Mucosa of descending colon (tissue), 3 donors: ENCODE results near the gene MEFV. TPM values are rescaled to one million over a fixed set of nuclear protein-coding genes. Genes with fewer than 3 reads are reported as not detected.

Experiments
- ATAC-seq: fragments of 200-7000 bp; cut with Tn5 transposase; one replicate; pipeline ENCODE4 v1.9.1; 2020; ENCODE audit warnings: mild to moderate bottlenecking, moderate library complexity
- DNase-seq, 3 donors: peaks; one replicate each; pipeline ENCODE4 v3.0.0-alpha.2; 2020
- H3K36me3 ChIP-seq: fragments of 200-600 bp; one replicate; pipeline ENCODE4 v1.8.0; 2021; ENCODE audit warnings: low read depth, mild to moderate bottlenecking
- H3K4me1 ChIP-seq: fragments of 200-600 bp; one replicate; pipeline ENCODE4 v1.8.0; 2021; ENCODE audit warnings: low read depth, mild to moderate bottlenecking
- H3K4me3 ChIP-seq: fragments of 200-600 bp; one replicate; pipeline ENCODE4 v1.8.0; 2021; ENCODE audit warnings: mild to moderate bottlenecking
- H3K9me3 ChIP-seq: fragments of 200-600 bp; one replicate; pipeline ENCODE4 v1.8.0; 2021; ENCODE audit warnings: mild to moderate bottlenecking
- intact Hi-C, 2 donors: fragments of 100-400 bp; cut with DNase I in 1 of 2; cut with micrococcal nuclease in 1 of 2; formaldehyde crosslinking; loops; one replicate each; pipeline versions ENCODE4 v1.11.0 to v1.11.1; 2022; cut with DNase I, micrococcal nuclease
- total RNA-seq, 3 donors: library from RNA; stranded (reverse); fragmentation: NEBNext Ultra II Directional in 2 of 3; extraction: Animal tissue kit (Norgen Biotek cat#: 25700) in 2 of 3; gene quantifications; one replicate each; pipeline versions ENCODE4 v1.2.1 to v1.2.4, GENCODE V29; 2021 to 2023
- TF ChIP-seq, protein P1 (sequence below): fragments of 200-600 bp; IDR thresholded peaks from one replicate; pipeline ENCODE4 v1.8.0; 2022; ENCODE audit warnings: antibody characterized with exemption, mild to moderate bottlenecking
- donor health status: DM: no; HTN: no; CAD: no; lungs with moderate emphysema.
- donor health status: DM: no; HTN: no; CAD: no.
- donor health status: DM: no; HTN: yes; CAD: no.

The MEFV gene
- total RNA-seq, 3 donors from 2014 or later: 0.61 to 2.2 (median 1.6) TPM

DNA sequence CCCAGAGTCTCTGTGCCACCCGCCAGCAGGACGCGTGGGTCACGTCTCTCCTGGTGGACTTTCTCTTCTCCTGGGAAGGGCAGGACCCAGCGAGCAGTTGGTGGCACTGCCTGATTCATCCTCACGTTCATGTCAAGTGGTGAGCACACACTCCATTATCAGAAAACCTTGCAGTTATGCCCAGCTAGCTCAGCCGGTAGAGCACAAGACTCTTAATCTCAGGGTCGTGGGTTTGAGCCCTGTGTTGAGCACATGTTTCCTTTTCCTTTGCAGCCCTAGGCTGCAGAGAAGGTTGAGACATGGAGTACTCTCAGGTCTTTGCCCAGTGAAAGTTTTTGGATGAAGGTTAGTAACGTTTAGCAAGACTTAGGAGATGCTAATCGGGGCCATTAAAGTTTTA is 60.5 kb downstream of the MEFV start:
- intact Hi-C loops: no loop called here
- TF ChIP-seq, protein P1, sequence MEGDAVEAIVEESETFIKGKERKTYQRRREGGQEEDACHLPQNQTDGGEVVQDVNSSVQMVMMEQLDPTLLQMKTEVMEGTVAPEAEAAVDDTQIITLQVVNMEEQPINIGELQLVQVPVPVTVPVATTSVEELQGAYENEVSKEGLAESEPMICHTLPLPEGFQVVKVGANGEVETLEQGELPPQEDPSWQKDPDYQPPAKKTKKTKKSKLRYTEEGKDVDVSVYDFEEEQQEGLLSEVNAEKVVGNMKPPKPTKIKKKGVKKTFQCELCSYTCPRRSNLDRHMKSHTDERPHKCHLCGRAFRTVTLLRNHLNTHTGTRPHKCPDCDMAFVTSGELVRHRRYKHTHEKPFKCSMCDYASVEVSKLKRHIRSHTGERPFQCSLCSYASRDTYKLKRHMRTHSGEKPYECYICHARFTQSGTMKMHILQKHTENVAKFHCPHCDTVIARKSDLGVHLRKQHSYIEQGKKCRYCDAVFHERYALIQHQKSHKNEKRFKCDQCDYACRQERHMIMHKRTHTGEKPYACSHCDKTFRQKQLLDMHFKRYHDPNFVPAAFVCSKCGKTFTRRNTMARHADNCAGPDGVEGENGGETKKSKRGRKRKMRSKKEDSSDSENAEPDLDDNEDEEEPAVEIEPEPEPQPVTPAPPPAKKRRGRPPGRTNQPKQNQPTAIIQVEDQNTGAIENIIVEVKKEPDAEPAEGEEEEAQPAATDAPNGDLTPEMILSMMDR: no peak

DNA sequence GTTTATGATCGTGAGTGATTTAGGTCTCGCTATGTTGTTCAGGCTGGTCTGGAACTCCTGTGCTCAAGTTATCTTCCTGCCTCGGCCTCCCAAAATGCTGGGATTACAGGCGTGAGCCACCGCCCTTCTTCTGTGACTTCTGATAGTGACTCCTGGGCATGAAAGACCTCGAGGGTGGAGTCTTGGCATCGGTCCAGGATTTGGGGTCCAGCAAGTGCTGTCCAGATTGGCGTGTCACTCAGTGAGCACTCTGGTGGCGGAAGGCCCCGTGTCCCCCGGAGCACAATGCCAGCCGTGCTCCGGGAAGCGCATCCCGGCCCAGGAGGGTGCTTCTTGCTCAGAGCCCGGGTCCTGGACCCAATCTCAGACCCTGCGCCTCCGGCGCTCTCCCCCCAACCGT is 61.6 kb downstream of the MEFV start:
- TF ChIP-seq, protein P1: no peak
- no peaks in the 10 kb centered on the region for H3K9me3 ChIP-seq
- intact Hi-C loops: no loop called here
- ATAC-seq: no peak
- DNase-seq: no peak
- no peak overlapping the region for H3K4me3 ChIP-seq
- H3K36me3 ChIP-seq: no peaks in the 10 kb centered on the region
- H3K4me1 ChIP-seq: no peaks in the 10 kb centered on the region

More for the DNA sequence above, 60.5 kb downstream of the MEFV start:
- H3K36me3 ChIP-seq: no peaks in the 10 kb centered on the region
- DNase-seq (no peak), ATAC-seq (no peak)
- H3K9me3 ChIP-seq: no peaks in the 10 kb centered on the region
- no peaks in the 10 kb centered on the region for H3K4me1 ChIP-seq
- no peak overlapping the region for H3K4me3 ChIP-seq

DNA sequence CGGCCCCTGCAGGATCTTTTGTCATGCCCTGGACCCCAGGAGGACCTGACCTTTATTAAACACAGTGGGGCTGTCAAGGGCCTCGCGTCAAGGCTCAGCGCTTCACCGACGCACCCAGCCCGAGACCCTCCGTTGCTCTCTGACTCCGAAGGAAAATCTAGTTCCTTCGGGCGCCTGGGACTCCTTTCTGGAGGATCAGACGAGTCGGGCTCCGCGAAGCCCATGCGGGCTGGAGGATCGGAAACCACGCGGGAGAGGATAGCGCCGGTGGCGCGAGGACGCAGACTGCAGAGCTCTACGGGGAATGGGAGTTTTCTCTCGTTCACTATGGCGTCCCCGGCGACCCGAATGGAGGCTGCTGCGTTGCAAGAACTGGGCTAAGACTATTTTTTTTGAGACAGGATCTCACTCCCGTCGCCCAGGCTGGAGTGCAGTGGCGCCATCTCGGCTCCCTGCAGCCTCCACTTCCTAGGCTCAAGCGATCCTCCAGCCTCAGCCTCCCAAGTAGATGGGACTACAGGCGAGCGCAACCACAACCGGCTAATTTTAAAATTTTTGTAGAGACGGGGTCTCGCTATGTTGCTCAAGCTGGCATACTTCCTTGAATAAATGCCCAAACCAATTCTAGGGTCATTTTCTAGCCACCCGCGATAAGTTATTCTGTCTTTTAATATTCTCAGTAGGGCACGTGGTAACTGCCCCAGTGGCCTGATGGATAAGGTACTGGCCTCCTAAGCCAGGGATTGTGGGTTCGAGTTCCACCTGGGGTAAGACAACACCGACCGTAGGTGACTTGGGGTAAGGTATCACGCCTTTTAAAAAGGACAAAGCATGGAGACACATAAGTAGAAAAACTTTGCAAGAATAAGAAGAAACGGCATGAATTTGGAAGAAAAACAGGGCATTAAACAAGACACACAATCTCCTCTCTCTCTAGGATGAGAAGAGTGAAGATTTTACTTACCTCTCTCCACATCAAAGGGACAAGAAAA is 62.9 kb downstream of the MEFV start:
- Histone ChIP-seq H3K36me3 (no peaks in the 10 kb centered on the region), H3K4me1 (peaks cover 12% of the 10 kb centered on the region), H3K4me3 (no peak overlapping the region), H3K9me3 (no peaks in the 10 kb centered on the region)
- no peak for ATAC-seq
- DNase-seq: no peak
- intact Hi-C loops: no loop called here
- TF ChIP-seq, protein P1: no peak

DNA sequence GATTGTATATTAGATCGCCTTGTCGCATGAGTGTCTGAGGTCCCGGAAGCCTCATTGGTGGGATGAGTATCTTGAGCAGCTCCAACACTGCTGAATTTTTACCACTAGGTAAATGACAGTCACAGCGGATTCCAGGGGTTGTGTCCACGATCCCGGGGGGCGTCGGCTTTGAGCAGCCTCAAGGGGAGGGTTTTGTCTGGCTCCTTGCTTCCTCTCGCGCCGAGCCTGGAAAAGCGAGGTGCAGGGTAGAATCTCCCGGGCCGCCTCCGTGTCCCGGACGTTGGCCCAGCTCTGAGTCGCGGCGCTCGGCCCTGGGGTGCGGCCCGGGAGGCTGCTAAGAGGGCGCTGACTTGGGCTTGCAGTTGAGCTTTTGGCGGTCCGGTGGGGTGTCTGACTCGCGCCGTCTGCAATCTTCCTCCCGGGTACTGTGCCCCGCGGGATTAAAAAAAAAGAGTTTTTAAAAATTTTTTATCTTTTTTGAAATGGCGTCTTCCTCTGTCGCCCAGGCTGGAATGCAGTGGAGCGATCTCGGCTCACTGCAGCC is 63.9 kb downstream of the MEFV start:
- ATAC-seq: no peak
- intact Hi-C loops: no loop called here
- no peak for DNase-seq

More for the DNA sequence above, 63.9 kb downstream of the MEFV start:
- Histone ChIP-seq H3K9me3 (no peaks in the 10 kb centered on the region), H3K36me3 (no peaks in the 10 kb centered on the region), H3K4me1 (peaks cover 16% of the 10 kb centered on the region), H3K4me3 (no peak overlapping the region)
- TF ChIP-seq, protein P1: no peak

Other genes starting within 250 kb of the MEFV start
- under 1 TPM; 0.14 to 0.61 (median 0.47) TPM for gene CLDN9, start 243.7 kb downstream of the MEFV start, total RNA-seq
- gene CLDN6, start 238.4 kb downstream of the MEFV start, total RNA-seq: not detected
- 1 to 10 TPM; 5.4 to 8.6 (median 6.7) TPM for gene TNFRSF12A, start 236.3 kb downstream of the MEFV start, total RNA-seq
- gene HCFC1R1, start 232.7 kb downstream of the MEFV start, total RNA-seq: 10 to 100 TPM; 19.7 to 33.3 (median 26.5) TPM
- 10 to 100 TPM; 23.7 to 26.0 (median 25.7) TPM for gene THOC6, start 232.6 kb downstream of the MEFV start, total RNA-seq
- gene BICDL2, start 219.7 kb downstream of the MEFV start, total RNA-seq: 100 to 1,000 TPM in 1 of 3 donors, 10 to 100 TPM in 2; 49.1 to 102 (median 75.5) TPM
- 1 to 10 TPM in 2 of 3 donors, under 1 TPM in 1; 0.69 to 4.0 (median 2.1) TPM for gene MMP25, start 210.1 kb downstream of the MEFV start, total RNA-seq
- gene IL32, start 191.0 kb downstream of the MEFV start, total RNA-seq: 100 to 1,000 TPM; 394 to 627 (median 413) TPM
- not detected for gene ZSCAN10, start 157.3 kb downstream of the MEFV start, total RNA-seq
- gene ZNF205, start 144.0 kb downstream of the MEFV start, total RNA-seq: 10 to 100 TPM in 2 of 3 donors, 1 to 10 TPM in 1; 8.5 to 10.2 (median 10.2) TPM
- gene ZNF213, start 121.6 kb downstream of the MEFV start, total RNA-seq: 10 to 100 TPM; 10.3 to 18.1 (median 14.1) TPM
- gene OR1F1, start 68.4 kb downstream of the MEFV start, total RNA-seq: not detected
- gene ZNF200, start 21.5 kb downstream of the MEFV start, total RNA-seq: 1 to 10 TPM; 6.6 to 8.0 (median 8.0) TPM
- gene ZNF263, start 26.9 kb upstream of the MEFV start, total RNA-seq: 10 to 100 TPM; 20.6 to 24.6 (median 21.0) TPM
- 1 to 10 TPM; 1.6 to 7.5 (median 3.3) TPM for gene TIGD7, start 48.8 kb upstream of the MEFV start, total RNA-seq
- 10 to 100 TPM; 19.0 to 33.1 (median 30.8) TPM for gene ZNF75A, start 48.9 kb upstream of the MEFV start, total RNA-seq
- under 1 TPM in 1 of 3 donors, not detected in 2; 0.22 TPM for gene OR2C1, start 99.3 kb upstream of the MEFV start, total RNA-seq
- gene ZSCAN32, start 144.4 kb upstream of the MEFV start, total RNA-seq: 10 to 100 TPM; 10.2 to 14.8 (median 11.4) TPM
- 10 to 100 TPM in 1 of 3 donors, 1 to 10 TPM in 2; 7.5 to 14.5 (median 8.0) TPM for gene ZNF174, start 144.6 kb upstream of the MEFV start, total RNA-seq
- gene ZNF597, start 186.9 kb upstream of the MEFV start, total RNA-seq: 1 to 10 TPM; 1.9 TPM
- gene NAA60, start 187.0 kb upstream of the MEFV start, total RNA-seq: 10 to 100 TPM; 72.2 to 94.7 (median 83.3) TPM
- gene C16orf90, start 238.9 kb upstream of the MEFV start, total RNA-seq: not detected
- gene CLUAP1, start 244.4 kb upstream of the MEFV start, total RNA-seq: 10 to 100 TPM in 2 of 3 donors, 1 to 10 TPM in 1; 8.3 to 37.3 (median 10.8) TPM